Esophagus squamous epithelium (tissue), 5 donors: Measurements from ENCODE around the gene MYO5A. TPM values are rescaled to one million over a fixed set of nuclear protein-coding genes. Genes with fewer than 3 reads are reported as not detected.
"Not testable (repeated sequence)": the region's sequence is repeated elsewhere in the genome, so short reads cannot be mapped to it uniquely, and the experiment has no call there.

ENCODE experiments used
- DNase-seq: peaks from one replicate; lab custom pipeline; 2025; lab: John Stamatoyannopoulos, UW
- H3K27ac ChIP-seq, 4 donors: fragments of 200-600 bp; sonication (generic); one replicate each; pipeline ENCODE4 v1.5.1; 2016 to 2019; ENCODE audit warnings: mild to moderate bottlenecking in 1 of 4
- H3K27me3 ChIP-seq, 4 donors: fragments of 200-600 bp; sonication (generic); 1 replicate in 3 of 4; 2 replicates in 1 of 4; pipeline versions ENCODE4 v1.5.1 to v1.6.0; 2017 to 2021; ENCODE audit warnings: antibody characterized with exemption in 1 of 4
- H3K36me3 ChIP-seq, 3 donors: fragments of 200-600 bp; sonication (generic); one replicate each; pipeline ENCODE4 v1.5.1; 2016 to 2019
- H3K4me1 ChIP-seq, 3 donors: fragments of 200-600 bp; sonication (generic); one replicate each; pipeline ENCODE4 v1.5.1; 2017 to 2019
- H3K4me3 ChIP-seq, 4 donors: fragments of 200-600 bp; sonication (generic); 1 replicate in 3 of 4; 2 replicates in 1 of 4; pipeline ENCODE4 v1.5.1; 2016 to 2019; ENCODE audit warnings: mild to moderate bottlenecking in 2 of 4, moderate library complexity in 1 of 4
- H3K9me3 ChIP-seq, 3 donors: fragments of 200-600 bp; sonication (generic); one replicate each; pipeline ENCODE4 v1.5.1; 2016 to 2019
- POLR2A ChIP-seq, 4 donors: fragments of 450-650 bp; IDR thresholded peaks; one replicate each; pipeline ENCODE4 v1.6.1; 2017; ENCODE audit warnings: antibody characterized with exemption in 4 of 4, mild to moderate bottlenecking in 4 of 4, moderate library complexity in 3 of 4
- WGBS, 2 donors: methylation state at CpG; one replicate each; pipeline ENCODE4 v1.1.5; 2018; 5-methylcytosine and 5-hydroxymethylcytosine counted together
- intact Hi-C: fragments of 100-400 bp; cut with DNase I; formaldehyde crosslinking; loops from one replicate; pipeline ENCODE4 v1.15.0; 2022
- total RNA-seq, 4 donors: library from RNA; depleted of rRNA; stranded (reverse); fragments of >200 nt; gene quantifications; one replicate each; pipeline ENCODE4 v1.1.0, GENCODE V29; 2016
- TF ChIP-seq, protein P1 (sequence below), 6 experiments: fragments of 450-650 bp in 4 of 6; fragments of 200-600 bp in 2 of 6; sonication (generic) in 2 of 6; IDR thresholded peaks; one replicate each; pipeline ENCODE4 v1.5.1; 2016 to 2019; ENCODE audit warnings: antibody characterized with exemption in 6 of 6, mild to moderate bottlenecking in 4 of 6, moderate library complexity in 4 of 6
- donor health status: DM: yes; HTN: yes; CAD: no.

Gene MYO5A
- total RNA-seq, 4 donors from 2014 or later = 11.3 to 24.6 (median 22.3) TPM

GRCh38 chr15:52290329-52290728 lies 238.4 kb downstream of the MYO5A start:
- WGBS, 2 donors = 53 to 61% methylated on average over 4 of the region's 4 CpGs
- no peak for DNase-seq
- H3K9me3 ChIP-seq = no peaks in the 10 kb centered on the region
- peak overlapping the region in 3 of 4 donors; percentile 77 to 89 (median 86) for H3K27ac ChIP-seq
- peaks cover 27 to 72% (median 35%) of the 10 kb centered on the region in 3 donors for H3K4me1 ChIP-seq
- no peak overlapping the region for H3K4me3 ChIP-seq
- no peak for TF ChIP-seq POLR2A (IDR thresholded peaks at IDR 0.05)
- TF ChIP-seq, protein P1, sequence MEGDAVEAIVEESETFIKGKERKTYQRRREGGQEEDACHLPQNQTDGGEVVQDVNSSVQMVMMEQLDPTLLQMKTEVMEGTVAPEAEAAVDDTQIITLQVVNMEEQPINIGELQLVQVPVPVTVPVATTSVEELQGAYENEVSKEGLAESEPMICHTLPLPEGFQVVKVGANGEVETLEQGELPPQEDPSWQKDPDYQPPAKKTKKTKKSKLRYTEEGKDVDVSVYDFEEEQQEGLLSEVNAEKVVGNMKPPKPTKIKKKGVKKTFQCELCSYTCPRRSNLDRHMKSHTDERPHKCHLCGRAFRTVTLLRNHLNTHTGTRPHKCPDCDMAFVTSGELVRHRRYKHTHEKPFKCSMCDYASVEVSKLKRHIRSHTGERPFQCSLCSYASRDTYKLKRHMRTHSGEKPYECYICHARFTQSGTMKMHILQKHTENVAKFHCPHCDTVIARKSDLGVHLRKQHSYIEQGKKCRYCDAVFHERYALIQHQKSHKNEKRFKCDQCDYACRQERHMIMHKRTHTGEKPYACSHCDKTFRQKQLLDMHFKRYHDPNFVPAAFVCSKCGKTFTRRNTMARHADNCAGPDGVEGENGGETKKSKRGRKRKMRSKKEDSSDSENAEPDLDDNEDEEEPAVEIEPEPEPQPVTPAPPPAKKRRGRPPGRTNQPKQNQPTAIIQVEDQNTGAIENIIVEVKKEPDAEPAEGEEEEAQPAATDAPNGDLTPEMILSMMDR (IDR thresholded peaks at IDR 0.05) = no peak
- no peaks in the 10 kb centered on the region for H3K36me3 ChIP-seq
- intact Hi-C loops = no loop called here
- peaks cover 0 to 26% (median 0%) of the 10 kb centered on the region in 4 donors for H3K27me3 ChIP-seq

DNA sequence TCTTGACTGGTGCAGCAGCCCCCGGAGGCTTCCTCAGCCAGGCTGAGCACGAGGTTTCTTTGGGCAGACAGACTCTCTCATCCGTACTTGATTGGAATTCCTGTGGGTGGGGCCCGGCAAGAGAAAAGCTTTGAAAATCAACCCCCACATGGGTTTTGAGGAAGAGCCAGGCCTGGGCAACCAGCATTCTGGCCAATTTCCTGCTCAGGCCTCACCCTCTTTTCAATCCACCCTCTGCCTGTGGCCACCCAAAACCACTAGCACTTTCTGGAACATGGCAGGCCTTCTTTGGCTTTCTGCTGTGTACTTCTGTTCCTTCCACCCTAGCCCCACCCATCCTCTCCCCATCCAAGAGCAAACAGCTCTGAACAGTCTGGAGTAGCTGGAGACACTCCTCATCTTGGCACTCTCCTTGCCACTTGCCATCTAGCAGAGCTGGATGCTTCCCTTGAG lies 239.0 kb downstream of the MYO5A start:
- H3K27me3 ChIP-seq = peaks cover 0 to 20% (median 0%) of the 10 kb centered on the region in 4 donors
- no peak overlapping the region for H3K4me3 ChIP-seq
- intact Hi-C loops = no loop called here
- WGBS, 2 donors = 8 to 50% methylated on average over 2 to 3 of the region's 4 CpGs
- DNase-seq = no peak
- no peaks in the 10 kb centered on the region for H3K9me3 ChIP-seq
- peaks cover 23 to 70% (median 31%) of the 10 kb centered on the region in 3 donors for H3K4me1 ChIP-seq
- no peaks in the 10 kb centered on the region for H3K36me3 ChIP-seq
- H3K27ac ChIP-seq = peak overlapping the region; percentile 77 to 89 (median 83)
- TF ChIP-seq POLR2A (IDR thresholded peaks at IDR 0.05) = no peak
- TF ChIP-seq, protein P1 (IDR thresholded peaks at IDR 0.05) = no peak

DNA sequence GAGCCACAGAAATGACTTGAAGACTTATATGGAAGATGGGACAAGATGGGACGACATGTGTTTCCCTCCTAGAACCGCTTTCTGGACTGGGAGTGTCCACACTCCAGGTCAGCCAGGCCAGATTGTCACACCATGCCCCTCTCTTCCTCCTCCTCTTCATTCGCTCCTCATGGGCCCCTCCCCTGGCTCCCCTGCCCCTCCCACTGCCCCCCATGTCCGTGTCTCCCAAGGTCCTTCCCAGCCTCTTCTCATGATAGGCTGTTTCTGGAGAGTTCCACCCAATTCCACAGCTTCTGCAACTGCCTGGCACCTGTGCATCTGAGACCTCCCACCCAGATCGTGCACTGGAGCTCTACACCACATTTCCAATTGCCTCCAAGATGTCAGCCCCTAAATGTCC lies 239.7 kb downstream of the MYO5A start:
- TF ChIP-seq POLR2A (IDR thresholded peaks at IDR 0.05) = no peak
- TF ChIP-seq, protein P1 (IDR thresholded peaks at IDR 0.05) = no peak
- peaks cover 0 to 13% (median 0%) of the 10 kb centered on the region in 4 donors for H3K27me3 ChIP-seq
- H3K36me3 ChIP-seq = no peaks in the 10 kb centered on the region
- intact Hi-C loops = no loop called here
- H3K4me3 ChIP-seq = no peak overlapping the region
- DNase-seq = no peak
- no peaks in the 10 kb centered on the region for H3K9me3 ChIP-seq
- WGBS, 2 donors = 88 to 98% methylated on average over 5 of the region's 5 CpGs
- peak overlapping the region; percentile 77 to 89 (median 83) for H3K27ac ChIP-seq
- peaks cover 23 to 71% (median 31%) of the 10 kb centered on the region in 3 donors for H3K4me1 ChIP-seq

GRCh38 chr15:52288051-52288942 lies 240.4 kb downstream of the MYO5A start:
- DNase-seq = no peak
- no peak for TF ChIP-seq POLR2A (IDR thresholded peaks at IDR 0.05)
- TF ChIP-seq, protein P1 (IDR thresholded peaks at IDR 0.05) = no peak
- H3K36me3 ChIP-seq = no peaks in the 10 kb centered on the region
- WGBS, 2 donors = 39 to 51% methylated on average over 8 to 12 of the region's 13 CpGs
- no peaks in the 10 kb centered on the region for H3K9me3 ChIP-seq
- H3K4me1 ChIP-seq = peaks cover 23 to 69% (median 28%) of the 10 kb centered on the region in 3 donors
- peak overlapping the region; percentile 77 to 89 (median 83) for H3K27ac ChIP-seq
- H3K27me3 ChIP-seq = peaks cover 0 to 7% (median 0%) of the 10 kb centered on the region in 4 donors
- intact Hi-C loops = no loop called here
- no peak overlapping the region for H3K4me3 ChIP-seq

DNA sequence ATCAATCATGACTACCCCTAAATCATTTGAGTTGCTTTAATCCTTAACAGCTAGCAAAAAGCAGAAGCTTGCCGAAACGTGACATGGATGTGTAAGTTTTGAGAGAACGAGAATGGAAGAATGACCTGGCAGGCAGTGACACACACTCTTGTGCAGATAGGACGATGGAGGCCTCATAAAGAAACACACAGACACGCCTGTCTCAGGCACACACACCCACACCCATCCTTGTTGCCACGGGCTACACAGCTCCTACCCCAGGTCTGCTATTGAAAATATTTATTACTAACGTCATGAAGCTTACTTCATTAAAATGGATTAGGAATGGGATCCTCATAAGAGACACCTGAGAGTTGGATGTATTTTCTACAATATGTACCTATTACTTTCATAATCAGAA lies 241.6 kb downstream of the MYO5A start:
- Histone ChIP-seq H3K36me3 (no peaks in the 10 kb centered on the region), H3K27me3 (no peaks in the 10 kb centered on the region), H3K9me3 (no peaks in the 10 kb centered on the region), H3K4me1 (peaks cover 23 to 64% (median 24%) of the 10 kb centered on the region in 3 donors), H3K27ac (peak overlapping the region; percentile 77 to 89 (median 83)), H3K4me3 (no peak overlapping the region)
- no peak for TF ChIP-seq POLR2A (IDR thresholded peaks at IDR 0.05)
- TF ChIP-seq, protein P1 (IDR thresholded peaks at IDR 0.05) = no peak
- DNase-seq = no peak
- intact Hi-C loops = no loop called here
- WGBS, 2 donors = 51 to 64% methylated on average over 7 of the region's 7 CpGs

- DNase-seq, H3K27me3 ChIP-seq, H3K9me3 ChIP-seq, H3K36me3 ChIP-seq, intact Hi-C loops: not testable (repeated sequence)
- H3K27ac ChIP-seq = peak overlapping the region in 1 of 4 donors; percentile 68
- no CpG with 5 or more reads among the region's 34 CpGs for WGBS, 2 donors
- H3K4me1 ChIP-seq = peaks cover 23 to 59% (median 24%) of the 10 kb centered on the region in 3 donors
- H3K4me3 ChIP-seq = peak overlapping the region in 1 of 4 donors; percentile 11
Measured at GRCh38 chr15:52285941-52286340, 242.7 kb downstream of the MYO5A start.
